GM23338 (cell line): ENCODE results near the gene PNMA1. TPM values are rescaled to one million over a fixed set of nuclear protein-coding genes. Genes with fewer than 3 reads are reported as not detected.

ENCODE experiments used
- ATAC-seq: fragments of 200-7000 bp; cut with Tn5 transposase; 3 replicates; pipeline ENCODE4 v1.9.1; 2020
- DNase-seq: peaks from one replicate; pipeline ENCODE4 v3.0.0-alpha.2; 2015; ENCODE audit warnings: low spot score
- H2AFZ ChIP-seq: fragments of 200-600 bp; sonication (generic); 2 replicates; pipeline ENCODE4 v1.8.0; 2016; ENCODE audit warnings: antibody characterized with exemption, mild to moderate bottlenecking, moderate library complexity
- H3F3A ChIP-seq: fragments of 200-600 bp; sonication (generic); replicated peaks from 2 replicates; pipeline ENCODE4 v1.8.0; 2017; ENCODE audit warnings: antibody characterized with exemption, mixed run types, low read depth
- H3K27ac ChIP-seq: fragments of 200-600 bp; sonication (generic); 2 replicates; pipeline ENCODE4 v1.6.1; 2016; ENCODE audit warnings: low read depth
- H3K27me3 ChIP-seq: fragments of 200-600 bp; sonication (generic); 2 replicates; pipeline ENCODE4 v1.8.0; 2016; ENCODE audit warnings: mild to moderate bottlenecking, mixed run types, moderate library complexity; ENCODE audit not compliant: insufficient read depth
- H3K36me3 ChIP-seq: fragments of 200-600 bp; sonication (generic); 2 replicates; pipeline ENCODE4 v1.8.0; 2016; ENCODE audit warnings: mild to moderate bottlenecking; ENCODE audit not compliant: insufficient read depth
- H3K4me1 ChIP-seq: fragments of 200-600 bp; sonication (generic); 2 replicates; pipeline ENCODE4 v1.8.0; 2016; ENCODE audit warnings: mild to moderate bottlenecking, moderate library complexity; ENCODE audit not compliant: insufficient read depth
- H3K4me2 ChIP-seq: fragments of 200-600 bp; sonication (generic); 2 replicates; pipeline ENCODE4 v1.7.1; 2017; ENCODE audit warnings: mixed run types
- H3K4me3 ChIP-seq: fragments of 200-600 bp; sonication (generic); 2 replicates; pipeline ENCODE4 v1.6.1; 2016; ENCODE audit warnings: mixed run types
- H3K79me2 ChIP-seq: fragments of 200-600 bp; sonication (generic); replicated peaks from 2 replicates; pipeline ENCODE4 v1.8.0; 2017; ENCODE audit warnings: mild to moderate bottlenecking; ENCODE audit not compliant: insufficient read depth
- H3K9me2 ChIP-seq: fragments of 200-600 bp; sonication (generic); 2 replicates; pipeline ENCODE4 v1.8.0; 2017; ENCODE audit not compliant: insufficient read depth
- H4K20me1 ChIP-seq: fragments of 200-600 bp; sonication (generic); replicated peaks from 2 replicates; pipeline ENCODE4 v1.8.0; 2017; ENCODE audit warnings: mild to moderate bottlenecking; ENCODE audit not compliant: insufficient read depth
- H3K27ac Mint-ChIP-seq: 2 replicates; pipeline ENCODE4 v1.8.0; 2020; ENCODE audit warnings: inconsistent platforms, mild to moderate bottlenecking, moderate library complexity, mixed read lengths
- H3K27me3 Mint-ChIP-seq: 3 replicates; pipeline ENCODE4 v1.8.0; 2022; ENCODE audit warnings: low read depth, mild to moderate bottlenecking, moderate library complexity, mixed read lengths, inconsistent platforms; ENCODE audit not compliant: insufficient read depth, poor library complexity
- H3K36me3 Mint-ChIP-seq: 3 replicates; pipeline ENCODE4 v1.8.0; 2021; ENCODE audit warnings: low read depth, mild to moderate bottlenecking, inconsistent platforms, moderate library complexity, mixed read lengths
- H3K4me1 Mint-ChIP-seq: 3 replicates; pipeline ENCODE4 v1.8.0; 2020; ENCODE audit warnings: mild to moderate bottlenecking, inconsistent platforms, mixed read lengths
- H3K4me3 Mint-ChIP-seq: 3 replicates; pipeline ENCODE4 v1.8.0; 2021; ENCODE audit warnings: moderate library complexity, mild to moderate bottlenecking, inconsistent platforms, mixed read lengths
- H3K9me3 Mint-ChIP-seq: 3 replicates; pipeline ENCODE4 v1.8.0; 2020; ENCODE audit warnings: moderate library complexity, mild to moderate bottlenecking, inconsistent platforms, mixed read lengths
- CREB1 ChIP-seq: fragments of 250-450 bp; sonication (Bioruptor Pico); IDR thresholded peaks from 2 replicates; pipeline ENCODE4 v1.5.0; 2020; ENCODE audit warnings: low read depth, mild to moderate bottlenecking, moderate library complexity
- EZH2phosphoT487 ChIP-seq: fragments of 200-600 bp; sonication (generic); IDR thresholded peaks from one replicate; pipeline ENCODE4 v1.8.1; 2018; ENCODE audit warnings: antibody characterized with exemption; ENCODE audit not compliant: unreplicated experiment
- POLR2AphosphoS5 ChIP-seq: IDR thresholded peaks from 2 replicates; pipeline ENCODE4 v1.6.1; 2016; ENCODE audit warnings: antibody characterized with exemption, low read depth
- REST ChIP-seq: IDR thresholded peaks from one replicate; pipeline ENCODE4 v1.6.1; 2018; ENCODE audit warnings: antibody characterized with exemption; ENCODE audit not compliant: unreplicated experiment
- STAT1 ChIP-seq: IDR thresholded peaks from one replicate; pipeline ENCODE4 v1.6.1; 2016; ENCODE audit warnings: antibody characterized with exemption; ENCODE audit not compliant: unreplicated experiment
- ZNF331 ChIP-seq: fragments of 250-450 bp; sonication (Bioruptor Pico); IDR thresholded peaks from 2 replicates; pipeline ENCODE4 v1.5.0; 2020; ENCODE audit warnings: low read depth, mild to moderate bottlenecking, moderate library complexity
- polyA plus RNA-seq: library from polyadenylated mRNA; unstranded; fragments of >200 nt; fragmentation: Nextera tagmentation; extraction: Ambion mirVana; gene quantifications from 2 replicates; pipeline ENCODE4 v1.2.1, GENCODE V29; 2016
- total RNA-seq: library from RNA; depleted of rRNA; stranded (reverse); fragments of >200 nt; shearing (Covaris generic); gene quantifications from 2 replicates; pipeline ENCODE4 v1.2.3, GENCODE V29; 2014
- TF ChIP-seq, protein P1 (sequence below): fragments of 250-450 bp; sonication (Bioruptor Pico); IDR thresholded peaks from 2 replicates; pipeline ENCODE4 v1.5.0; 2020; ENCODE audit warnings: mild to moderate bottlenecking, moderate library complexity

PNMA1 gene
- total and polyA plus RNA-seq, 2 experiments from 2014 or later, result 18.2 to 32.9 TPM

DNA sequence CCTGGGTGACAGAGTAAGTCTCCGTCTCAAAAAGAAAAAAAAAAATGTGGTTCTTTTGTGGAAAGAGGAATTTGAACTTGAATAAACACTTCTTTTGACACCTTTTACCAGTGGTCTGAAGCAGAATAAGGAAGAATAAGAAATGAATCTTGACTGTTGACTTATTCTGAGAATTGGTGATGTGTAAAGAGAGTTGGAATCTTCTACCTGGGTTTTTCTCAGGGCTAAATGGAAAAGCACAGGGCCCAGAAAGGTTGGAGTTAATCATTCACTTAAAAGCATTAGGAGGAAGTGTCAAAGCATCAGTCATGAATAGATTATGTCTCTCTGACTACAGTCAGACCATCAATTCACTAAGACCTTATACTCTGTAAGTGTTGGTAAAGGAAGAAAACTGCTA, 13.9 kb downstream of the PNMA1 start:
- Histone ChIP-seq H4K20me1 (no peaks in the 10 kb centered on the region), H3K9me2 (no peaks in the 10 kb centered on the region), H2AFZ (no peak overlapping the region), H3K27ac (no peak overlapping the region), H3K36me3 (no peaks in the 10 kb centered on the region), H3K27me3 (no peaks in the 10 kb centered on the region), H3F3A (no peaks in the 10 kb centered on the region), H3K4me2 (no peak overlapping the region), H3K79me2 (no peaks in the 10 kb centered on the region), H3K4me1 (no peaks in the 10 kb centered on the region), H3K4me3 (no peak overlapping the region)
- peaks cover 4% of the 10 kb centered on the region for H3K27me3 Mint-ChIP-seq
- no peak for TF ChIP-seq POLR2AphosphoS5
- no peak for TF ChIP-seq REST
- TF ChIP-seq, protein P1, sequence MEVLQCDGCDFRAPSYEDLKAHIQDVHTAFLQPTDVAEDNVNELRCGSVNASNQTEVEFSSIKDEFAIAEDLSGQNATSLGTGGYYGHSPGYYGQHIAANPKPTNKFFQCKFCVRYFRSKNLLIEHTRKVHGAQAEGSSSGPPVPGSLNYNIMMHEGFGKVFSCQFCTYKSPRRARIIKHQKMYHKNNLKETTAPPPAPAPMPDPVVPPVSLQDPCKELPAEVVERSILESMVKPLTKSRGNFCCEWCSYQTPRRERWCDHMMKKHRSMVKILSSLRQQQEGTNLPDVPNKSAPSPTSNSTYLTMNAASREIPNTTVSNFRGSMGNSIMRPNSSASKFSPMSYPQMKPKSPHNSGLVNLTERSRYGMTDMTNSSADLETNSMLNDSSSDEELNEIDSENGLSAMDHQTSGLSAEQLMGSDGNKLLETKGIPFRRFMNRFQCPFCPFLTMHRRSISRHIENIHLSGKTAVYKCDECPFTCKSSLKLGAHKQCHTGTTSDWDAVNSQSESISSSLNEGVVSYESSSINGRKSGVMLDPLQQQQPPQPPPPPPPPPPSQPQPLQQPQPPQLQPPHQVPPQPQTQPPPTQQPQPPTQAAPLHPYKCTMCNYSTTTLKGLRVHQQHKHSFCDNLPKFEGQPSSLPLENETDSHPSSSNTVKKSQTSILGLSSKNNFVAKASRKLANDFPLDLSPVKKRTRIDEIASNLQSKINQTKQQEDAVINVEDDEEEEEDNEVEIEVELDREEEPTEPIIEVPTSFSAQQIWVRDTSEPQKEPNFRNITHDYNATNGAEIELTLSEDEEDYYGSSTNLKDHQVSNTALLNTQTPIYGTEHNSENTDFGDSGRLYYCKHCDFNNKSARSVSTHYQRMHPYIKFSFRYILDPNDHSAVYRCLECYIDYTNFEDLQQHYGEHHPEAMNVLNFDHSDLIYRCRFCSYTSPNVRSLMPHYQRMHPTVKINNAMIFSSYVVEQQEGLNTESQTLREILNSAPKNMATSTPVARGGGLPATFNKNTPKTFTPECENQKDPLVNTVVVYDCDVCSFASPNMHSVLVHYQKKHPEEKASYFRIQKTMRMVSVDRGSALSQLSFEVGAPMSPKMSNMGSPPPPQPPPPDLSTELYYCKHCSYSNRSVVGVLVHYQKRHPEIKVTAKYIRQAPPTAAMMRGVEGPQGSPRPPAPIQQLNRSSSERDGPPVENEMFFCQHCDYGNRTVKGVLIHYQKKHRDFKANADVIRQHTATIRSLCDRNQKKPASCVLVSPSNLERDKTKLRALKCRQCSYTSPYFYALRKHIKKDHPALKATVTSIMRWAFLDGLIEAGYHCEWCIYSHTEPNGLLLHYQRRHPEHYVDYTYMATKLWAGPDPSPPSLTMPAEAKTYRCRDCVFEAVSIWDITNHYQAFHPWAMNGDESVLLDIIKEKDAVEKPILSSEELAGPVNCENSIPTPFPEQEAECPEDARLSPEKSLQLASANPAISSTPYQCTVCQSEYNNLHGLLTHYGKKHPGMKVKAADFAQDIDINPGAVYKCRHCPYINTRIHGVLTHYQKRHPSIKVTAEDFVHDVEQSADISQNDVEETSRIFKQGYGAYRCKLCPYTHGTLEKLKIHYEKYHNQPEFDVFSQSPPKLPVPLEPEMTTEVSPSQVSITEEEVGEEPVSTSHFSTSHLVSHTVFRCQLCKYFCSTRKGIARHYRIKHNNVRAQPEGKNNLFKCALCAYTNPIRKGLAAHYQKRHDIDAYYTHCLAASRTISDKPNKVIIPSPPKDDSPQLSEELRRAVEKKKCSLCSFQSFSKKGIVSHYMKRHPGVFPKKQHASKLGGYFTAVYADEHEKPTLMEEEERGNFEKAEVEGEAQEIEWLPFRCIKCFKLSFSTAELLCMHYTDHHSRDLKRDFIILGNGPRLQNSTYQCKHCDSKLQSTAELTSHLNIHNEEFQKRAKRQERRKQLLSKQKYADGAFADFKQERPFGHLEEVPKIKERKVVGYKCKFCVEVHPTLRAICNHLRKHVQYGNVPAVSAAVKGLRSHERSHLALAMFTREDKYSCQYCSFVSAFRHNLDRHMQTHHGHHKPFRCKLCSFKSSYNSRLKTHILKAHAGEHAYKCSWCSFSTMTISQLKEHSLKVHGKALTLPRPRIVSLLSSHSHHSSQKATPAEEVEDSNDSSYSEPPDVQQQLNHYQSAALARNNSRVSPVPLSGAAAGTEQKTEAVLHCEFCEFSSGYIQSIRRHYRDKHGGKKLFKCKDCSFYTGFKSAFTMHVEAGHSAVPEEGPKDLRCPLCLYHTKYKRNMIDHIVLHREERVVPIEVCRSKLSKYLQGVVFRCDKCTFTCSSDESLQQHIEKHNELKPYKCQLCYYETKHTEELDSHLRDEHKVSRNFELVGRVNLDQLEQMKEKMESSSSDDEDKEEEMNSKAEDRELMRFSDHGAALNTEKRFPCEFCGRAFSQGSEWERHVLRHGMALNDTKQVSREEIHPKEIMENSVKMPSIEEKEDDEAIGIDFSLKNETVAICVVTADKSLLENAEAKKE (CRISPR knock-in tag), result no peak
- TF ChIP-seq CREB1 (CRISPR knock-in tag), result no peak
- TF ChIP-seq EZH2phosphoT487, result no peak
- TF ChIP-seq STAT1, result no peak
- no peak for TF ChIP-seq ZNF331 (CRISPR knock-in tag)
- no peak for ATAC-seq
- peaks cover 25% of the 10 kb centered on the region for H3K36me3 Mint-ChIP-seq
- DNase-seq, result no peak
- no peaks in the 10 kb centered on the region for H3K4me1 Mint-ChIP-seq
- H3K9me3 Mint-ChIP-seq, result peaks cover 19% of the 10 kb centered on the region
- H3K4me3 Mint-ChIP-seq, result no peak overlapping the region
- H3K27ac Mint-ChIP-seq, result no peak overlapping the region
